HEK293 (cell line): ENCODE measurements around the gene CMIP.

ENCODE experiments used
- CTCF ChIA-PET: fragments of 350-600 bp; formaldehyde crosslinking; extraction: SDS; loops from one replicate; lab custom pipeline; 2021; ENCODE audit warnings: antibody characterized with exemption; lab: Yijun Ruan, JAX
- POLR2A ChIA-PET: fragments of 300-600 bp; formaldehyde crosslinking; extraction: SDS; loops from one replicate; lab custom pipeline; 2020; ENCODE audit warnings: antibody characterized with exemption, inconsistent platforms; lab: Yijun Ruan, JAX
- H3K27ac ChIP-seq: fragments of 200-500 bp; sonication (Bioruptor generic); 2 replicates; pipeline ENCODE4 v1.5.1; 2014; ENCODE audit warnings: low read depth, low read length, control low read depth, inconsistent platforms; ENCODE audit errors: extremely low read depth
- H3K36me3 ChIP-seq, 2 experiments: fragments of 200-500 bp in 1 of 2; sonication (Bioruptor generic) in 1 of 2; 1 replicate in 1 of 2; 2 replicates in 1 of 2; pipeline ENCODE4 v1.5.1; 2014 to 2017; ENCODE audit warnings: inconsistent platforms in 2 of 2, low read length in 2 of 2; ENCODE audit not compliant: control insufficient read depth in 2 of 2, insufficient read depth in 1 of 2
- H3K4me1 ChIP-seq: fragments of 200-500 bp; sonication (Bioruptor generic); 2 replicates; pipeline ENCODE4 v1.5.1; 2014; ENCODE audit warnings: mild to moderate bottlenecking, low read length, inconsistent platforms; ENCODE audit not compliant: control insufficient read depth, insufficient read depth
- H3K4me3 ChIP-seq: 2 replicates; pipeline ENCODE4 v1.5.1; 2011; ENCODE audit warnings: low read depth, mild to moderate bottlenecking, control low read depth, low read length, moderate library complexity
- H3K9me3 ChIP-seq: fragments of 200-500 bp; sonication (Bioruptor generic); 2 replicates; pipeline ENCODE4 v1.5.1; 2014; ENCODE audit warnings: low read depth, low read length, inconsistent platforms; ENCODE audit not compliant: control insufficient read depth, insufficient read depth
- CTCF ChIP-seq: fragments of 450-650 bp; formaldehyde crosslinking; IDR thresholded peaks from 2 replicates; pipeline ENCODE4 v1.5.1; 2016; ENCODE audit warnings: missing biosample characterization, missing genetic modification characterization
- GLIS1 ChIP-seq: fragments of 450-650 bp; formaldehyde crosslinking; IDR thresholded peaks from 2 replicates; pipeline ENCODE4 v1.5.1; 2016; ENCODE audit warnings: missing biosample characterization, missing genetic modification characterization
- GLIS2 ChIP-seq: fragments of 450-650 bp; formaldehyde crosslinking; IDR thresholded peaks from 2 replicates; pipeline ENCODE4 v1.5.1; 2016; ENCODE audit warnings: missing biosample characterization, missing genetic modification characterization
- IKZF3 ChIP-seq: fragments of 450-650 bp; IDR thresholded peaks from 2 replicates; pipeline ENCODE4 v1.5.0; 2018; ENCODE audit warnings: missing biosample characterization, mild to moderate bottlenecking, missing genetic modification characterization, moderate library complexity
- PRDM10 ChIP-seq: fragments of 450-650 bp; formaldehyde crosslinking; IDR thresholded peaks from 2 replicates; pipeline ENCODE4 v1.5.1; 2016; ENCODE audit warnings: missing biosample characterization, missing genetic modification characterization
- SCRT1 ChIP-seq: fragments of 450-650 bp; formaldehyde crosslinking; IDR thresholded peaks from 2 replicates; pipeline ENCODE4 v1.5.1; 2016; ENCODE audit warnings: missing biosample characterization, missing genetic modification characterization, borderline replicate concordance
- ZEB2 ChIP-seq: fragments of 450-650 bp; formaldehyde crosslinking; IDR thresholded peaks from 2 replicates; pipeline ENCODE4 v1.5.1; 2016; ENCODE audit warnings: missing biosample characterization, missing genetic modification characterization
- ZFP69B ChIP-seq: fragments of 450-650 bp; formaldehyde crosslinking; IDR thresholded peaks from 2 replicates; pipeline ENCODE4 v1.5.1; 2016; ENCODE audit warnings: missing biosample characterization, missing genetic modification characterization
- ZNF140 ChIP-seq: fragments of 450-650 bp; formaldehyde crosslinking; IDR thresholded peaks from 2 replicates; pipeline ENCODE4 v1.5.1; 2016; ENCODE audit warnings: missing biosample characterization, missing genetic modification characterization
- ZNF19 ChIP-seq: fragments of 450-650 bp; formaldehyde crosslinking; IDR thresholded peaks from 2 replicates; pipeline ENCODE4; 2016; ENCODE audit warnings: missing biosample characterization, missing genetic modification characterization, low read depth
- ZNF211 ChIP-seq: fragments of 450-650 bp; formaldehyde crosslinking; IDR thresholded peaks from 2 replicates; pipeline ENCODE4 v1.5.1; 2016; ENCODE audit warnings: low read depth, missing biosample characterization, missing genetic modification characterization
- ZNF391 ChIP-seq: fragments of 450-650 bp; formaldehyde crosslinking; IDR thresholded peaks from 2 replicates; pipeline ENCODE4 v1.5.1; 2016; ENCODE audit warnings: low read depth, missing biosample characterization, missing genetic modification characterization, borderline replicate concordance
- ZNF398 ChIP-seq: fragments of 450-650 bp; formaldehyde crosslinking; IDR thresholded peaks from 2 replicates; pipeline ENCODE4 v1.5.1; 2017; ENCODE audit warnings: missing biosample characterization, missing genetic modification characterization
- ZNF473 ChIP-seq: fragments of 450-650 bp; formaldehyde crosslinking; IDR thresholded peaks from 2 replicates; pipeline ENCODE4 v1.5.1; 2017; ENCODE audit warnings: missing biosample characterization, missing genetic modification characterization
- ZNF48 ChIP-seq: fragments of 450-650 bp; formaldehyde crosslinking; IDR thresholded peaks from 2 replicates; pipeline ENCODE4 v1.5.1; 2016; ENCODE audit warnings: missing biosample characterization, missing genetic modification characterization
- ZNF514 ChIP-seq: fragments of 450-650 bp; formaldehyde crosslinking; IDR thresholded peaks from 2 replicates; pipeline ENCODE4 v1.5.1; 2016; ENCODE audit warnings: missing biosample characterization, missing genetic modification characterization
- ZNF600 ChIP-seq: fragments of 450-650 bp; formaldehyde crosslinking; IDR thresholded peaks from 2 replicates; pipeline ENCODE4 v1.5.1; 2016; ENCODE audit warnings: missing biosample characterization, missing genetic modification characterization
- ZNF660 ChIP-seq: fragments of 450-650 bp; IDR thresholded peaks from 2 replicates; pipeline ENCODE4 v1.5.1; 2018; ENCODE audit warnings: missing biosample characterization, mild to moderate bottlenecking, missing genetic modification characterization
- ZNF837 ChIP-seq: fragments of 450-650 bp; formaldehyde crosslinking; IDR thresholded peaks from 2 replicates; pipeline ENCODE4 v1.5.1; 2016; ENCODE audit warnings: missing biosample characterization, missing genetic modification characterization

CMIP gene

GRCh38 chr16:81558077-81558443 is 113.5 kb downstream of the CMIP start (continued):
- TF ChIP-seq ZNF398 (tag by site-specific recombination) = no peak
- TF ChIP-seq ZEB2 (tag by site-specific recombination) = no peak

GRCh38 chr16:81558444-81559175 is 114.0 kb downstream of the CMIP start:
- Histone ChIP-seq H3K27ac (no peak overlapping the region), H3K4me3 (no peak overlapping the region), H3K36me3 (no peaks in the 10 kb centered on the region), H3K4me1 (no peaks in the 10 kb centered on the region), H3K9me3 (no peaks in the 10 kb centered on the region)
- CTCF ChIA-PET = interaction anchor here (0.6 kb wide), 1 partner anchor 11 kb away, joined by 3 read pairs; no protein-coding TSS in a partner anchor
- POLR2A ChIA-PET = no interaction called here
- TF ChIP-seq ZNF19 (no peak), IKZF3 (no peak), ZNF660 (tag by site-specific recombination) (no peak), CTCF (tag by site-specific recombination) (no peak), ZNF837 (no peak), PRDM10 (tag by site-specific recombination) (no peak), ZNF48 (tag by site-specific recombination) (no peak), ZNF514 (no peak), ZNF391 (tag by site-specific recombination) (no peak), ZNF600 (no peak), GLIS1 (no peak), ZNF211 (no peak), GLIS2 (tag by site-specific recombination) (no peak), ZNF473 (tag by site-specific recombination) (no peak), SCRT1 (no peak), ZNF140 (tag by site-specific recombination) (no peak), ZFP69B (no peak)
